ENCODE measurements around the gene ZNF776.

- TF ChIP-seq ZNF326 (CRISPR knock-in tag; IDR thresholded peaks at IDR 0.05; ENCODE audit: borderline replicate concordance) (no peak), ZBTB7A (CRISPR knock-in tag; IDR thresholded peaks at IDR 0.05) (no peak), ZNF720 (CRISPR knock-in tag; IDR thresholded peaks at IDR 0.05) (no peak), ZNF224 (CRISPR knock-in tag; IDR thresholded peaks at IDR 0.05) (no peak), CREM (IDR thresholded peaks at IDR 0.05) (no peak), CREM (CRISPR knock-in tag; IDR thresholded peaks at IDR 0.05) (no peak), POLR2A (IDR thresholded peaks at IDR 0.05; ENCODE audit: insufficient read depth in 1 of 2, low read depth in 2 of 2, low read length in 2 of 2) (no peak), EP300 (IDR thresholded peaks at IDR 0.05; ENCODE audit: low read depth in 2 of 2, low read length in 2 of 2) (no peak), EP300 (CRISPR knock-in tag; IDR thresholded peaks at IDR 0.05; ENCODE audit: borderline replicate concordance) (no peak), MTERF4 (CRISPR knock-in tag; IDR thresholded peaks at IDR 0.05) (no peak), POLR2AphosphoS2 (IDR thresholded peaks at IDR 0.05; ENCODE audit: low read depth, low read length) (no peak), CTCF (CRISPR knock-in tag; IDR thresholded peaks at IDR 0.05) (no peak), SKIL (CRISPR knock-in tag; IDR thresholded peaks at IDR 0.05; ENCODE audit: borderline replicate concordance) (no peak), ZHX1 (CRISPR knock-in tag; IDR thresholded peaks at IDR 0.05; ENCODE audit: low read depth) (no peak), ELK4 (CRISPR knock-in tag; IDR thresholded peaks at IDR 0.05; ENCODE audit: borderline replicate concordance) (no peak)
Observed at GRCh38 chr19:57748029-57748428, 1.4 kb downstream of the ZNF776 start.
